ENCODE measurements around the gene SERPINA1.
"Not testable (repeated sequence)": the region's sequence is repeated elsewhere in the genome, so short reads cannot be mapped to it uniquely, and the experiment has no call there.

The SERPINA1 gene

DNA sequence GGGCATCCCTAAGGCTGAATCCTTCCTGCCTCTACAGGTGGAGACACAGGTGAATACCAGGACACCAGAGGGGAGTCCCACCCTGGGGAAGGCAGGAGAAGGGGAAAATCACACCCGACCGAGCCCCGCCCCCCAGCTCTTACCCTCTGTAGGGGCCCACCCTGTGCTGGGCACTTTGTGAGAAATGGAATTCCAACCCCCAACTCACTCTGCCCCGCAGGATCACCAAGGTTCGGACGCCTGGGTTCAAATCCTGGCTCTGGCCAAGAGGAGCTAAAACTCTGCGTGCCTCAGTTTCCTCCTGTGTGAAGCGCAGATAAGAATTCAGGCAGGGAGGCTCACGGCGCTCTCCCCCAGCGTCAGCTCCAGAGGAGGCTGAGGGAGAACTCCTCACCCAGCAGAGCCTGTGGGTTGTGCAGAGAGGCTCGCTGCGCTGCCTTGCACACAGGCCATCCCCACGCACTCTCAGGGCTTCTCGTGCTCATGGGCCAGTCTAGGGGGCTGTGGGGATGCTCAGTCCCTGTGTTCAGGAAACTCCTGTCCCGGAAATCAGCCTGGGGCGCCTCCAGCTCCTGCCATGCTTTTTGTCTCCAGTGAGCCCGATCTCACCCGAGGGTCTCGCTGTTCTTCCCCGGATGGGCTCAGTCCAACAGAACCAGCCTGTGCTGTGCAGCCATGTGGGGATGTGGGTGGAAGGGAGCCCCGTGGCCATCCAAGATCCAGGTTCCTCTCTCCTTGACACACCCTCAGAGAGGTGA, 18.5 kb downstream of the SERPINA1 start:
- DNase-seq (ENCODE audit: low read depth), result not testable (repeated sequence)

DNA sequence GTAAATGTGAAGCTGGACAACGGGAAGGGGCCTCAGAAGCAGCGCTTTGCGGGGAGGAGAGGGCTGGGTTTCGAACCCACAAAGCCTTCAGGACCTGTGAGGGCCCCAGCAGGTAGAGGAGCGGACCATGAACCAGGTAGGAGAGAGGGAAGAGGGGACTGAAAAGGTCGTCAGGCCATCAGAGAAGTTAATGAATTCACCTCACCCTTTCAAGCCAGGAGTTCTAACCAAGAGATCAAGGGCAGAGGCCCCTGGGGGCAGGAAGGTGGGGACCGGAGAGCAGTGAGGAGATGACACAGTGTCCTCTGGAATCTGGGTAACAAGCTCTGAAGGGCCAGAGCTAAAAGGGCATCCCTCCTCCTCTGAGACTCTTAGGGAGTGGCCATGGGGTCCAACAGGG, 19.4 kb downstream of the SERPINA1 start:
- no peak for DNase-seq (ENCODE audit: low read depth)

DNA sequence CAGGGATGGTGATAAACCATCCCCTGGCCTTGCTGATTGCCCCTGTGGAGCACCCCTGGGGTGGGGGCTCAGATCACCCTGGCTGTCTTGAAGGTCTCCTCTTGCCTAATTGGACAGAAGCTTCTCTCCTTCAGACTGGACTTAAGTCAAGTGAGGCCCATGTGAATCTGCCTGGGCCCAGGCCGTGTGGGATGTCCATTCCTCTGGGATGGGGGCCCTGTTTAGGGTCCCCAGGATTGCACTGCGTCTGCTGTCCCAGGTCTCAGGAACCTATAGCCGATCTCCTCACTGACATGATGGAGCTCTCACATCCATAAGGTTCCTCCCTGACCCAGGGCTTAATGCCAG, 20.2 kb downstream of the SERPINA1 start:
- no peak for DNase-seq (ENCODE audit: low read depth)

DNA sequence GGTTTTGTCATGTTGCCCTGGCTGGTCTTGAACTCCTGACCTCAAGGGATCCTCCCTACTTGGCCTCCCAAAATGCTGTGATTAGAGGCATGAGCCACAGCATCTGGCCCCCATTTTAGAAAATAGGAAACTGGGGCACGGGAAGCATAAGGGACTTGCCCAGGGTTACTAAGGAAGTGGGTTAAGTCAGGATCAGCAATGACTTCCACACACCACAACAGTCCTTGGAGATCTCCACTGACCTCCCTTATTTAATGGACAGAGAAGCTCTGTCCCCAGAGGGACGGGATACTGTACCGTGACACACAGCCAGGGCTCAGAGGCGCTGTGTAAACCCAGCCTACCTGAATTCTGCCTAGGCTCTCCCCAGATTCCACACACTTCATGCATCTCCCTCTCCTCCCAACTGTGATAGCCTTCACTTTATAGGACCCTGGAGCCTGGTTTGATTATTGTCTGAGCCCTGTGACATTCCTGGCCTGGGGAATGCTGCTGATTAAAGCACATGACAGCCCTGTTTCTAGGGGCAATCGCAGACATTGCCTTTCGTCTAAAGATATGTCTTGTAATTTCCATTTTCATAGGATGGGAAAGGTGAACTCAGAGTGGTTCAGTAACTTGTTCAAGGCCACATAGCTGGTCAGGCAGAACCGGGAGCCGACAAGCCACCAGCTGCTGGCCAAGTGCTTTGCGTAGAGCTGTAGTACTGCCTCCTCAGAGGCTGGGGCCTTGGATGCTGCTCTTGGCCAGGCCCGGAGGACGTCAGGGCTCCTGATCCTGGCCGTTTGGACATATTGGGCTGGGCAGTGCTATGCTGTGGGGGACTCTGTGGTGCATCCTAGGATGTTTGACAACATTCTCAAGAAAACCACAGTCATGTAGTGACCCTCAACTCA, 20.8 kb downstream of the SERPINA1 start:
- DNase-seq (ENCODE audit: low read depth), result no peak

DNA sequence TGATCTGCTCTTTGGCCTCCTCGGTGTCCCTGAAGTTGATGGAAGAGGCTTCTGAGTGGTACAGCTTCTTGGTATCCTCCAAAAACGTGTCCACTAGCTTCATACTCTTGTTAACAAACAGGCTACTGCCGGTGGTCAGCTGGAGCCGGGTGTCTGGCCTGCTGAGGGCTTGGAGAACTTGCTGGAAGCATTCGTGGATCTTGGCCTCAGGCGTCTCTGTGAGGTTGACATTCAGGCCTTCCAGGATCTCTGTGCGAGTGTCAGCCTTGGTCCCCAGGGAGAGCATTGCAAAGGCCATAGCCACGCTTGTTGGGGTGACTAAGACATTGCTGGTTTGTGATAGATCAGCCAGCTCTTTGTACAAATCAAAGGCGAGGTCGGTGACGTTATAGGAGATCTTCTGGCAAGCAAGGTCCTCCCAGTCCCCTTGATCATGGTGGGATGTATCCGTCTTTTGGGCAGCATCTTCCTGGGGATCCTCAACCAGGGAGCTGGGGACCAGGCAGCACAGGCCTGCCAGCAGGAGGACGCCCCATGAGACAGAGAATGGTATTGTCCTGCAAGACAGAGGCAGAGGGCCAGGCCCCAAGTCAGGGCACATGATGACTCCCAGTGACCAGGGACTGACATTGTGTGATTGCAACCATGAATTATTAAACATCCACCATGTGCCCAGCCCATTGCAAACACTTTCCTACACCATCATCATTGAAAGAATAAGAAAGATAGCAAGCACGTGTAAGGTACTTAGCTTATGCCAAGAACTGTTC, 22.1 kb downstream of the SERPINA1 start, which contains the start of gene SERPINA2:
SERPINA2 (minus strand) TSS at position 553 of the 770 bp plus-strand sequence.
- DNase-seq (ENCODE audit: low read depth), result no peak

DNA sequence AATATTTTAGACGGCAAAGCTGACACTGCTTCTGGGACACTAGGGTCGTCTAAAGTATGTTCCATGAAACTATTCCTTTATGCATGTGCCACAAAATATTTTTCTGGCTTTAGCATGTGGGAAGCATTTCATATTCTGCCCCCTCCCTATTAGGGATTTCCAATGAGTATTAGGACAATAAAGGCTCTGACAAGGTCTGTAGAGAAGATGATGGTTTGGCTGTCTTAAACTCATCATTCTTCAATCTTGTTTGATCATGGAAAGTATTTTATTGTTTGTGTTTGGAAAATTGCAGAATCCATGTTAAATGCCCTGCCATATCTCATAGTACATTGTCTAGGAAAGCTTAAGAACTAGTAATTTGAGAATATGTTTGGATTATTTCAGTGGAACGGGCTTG, 22.8 kb downstream of the SERPINA1 start:
- no peak for DNase-seq (ENCODE audit: low read depth)

DNA sequence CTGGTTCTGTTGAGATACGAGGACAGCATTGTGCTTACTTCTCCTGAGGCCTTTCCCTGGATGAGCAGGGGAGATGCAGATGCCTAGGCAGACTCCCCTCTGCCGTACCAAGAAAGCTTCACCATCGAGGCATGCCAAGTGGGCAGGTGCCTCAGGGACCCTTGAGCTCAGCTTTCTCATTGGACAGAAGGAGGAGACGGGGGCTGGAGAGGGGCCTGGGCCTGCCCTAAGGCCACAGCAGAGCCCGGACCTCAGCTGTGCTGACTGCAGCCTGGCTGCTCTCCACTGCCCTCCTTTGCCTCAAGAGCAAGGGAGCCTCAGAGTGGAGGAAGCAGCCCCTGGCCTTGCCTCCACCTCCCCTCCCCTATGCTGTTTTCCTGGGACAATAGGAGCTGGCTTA, 23.4 kb downstream of the SERPINA1 start:
- no peak for DNase-seq (ENCODE audit: low read depth)

DNA sequence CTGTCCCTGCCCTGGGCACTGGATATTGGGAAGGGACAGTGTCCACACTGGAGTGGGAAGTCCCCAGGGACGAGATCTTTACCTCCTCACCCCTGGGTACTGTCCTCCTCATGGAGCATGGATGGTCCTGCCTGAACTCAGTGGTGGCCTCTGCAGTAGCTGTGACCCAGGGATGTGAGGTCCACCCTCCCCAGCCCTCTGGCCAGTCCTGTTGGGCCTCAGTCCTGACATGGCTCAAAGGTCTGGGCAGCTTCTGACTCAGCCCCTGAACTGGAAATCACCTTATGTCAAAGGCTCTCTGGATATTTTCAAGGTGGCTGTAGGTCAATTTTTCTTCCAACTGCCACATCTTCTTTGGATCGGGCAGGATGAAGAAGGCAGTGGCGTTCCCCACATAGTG, 24.4 kb downstream of the SERPINA1 start:
- no peak for DNase-seq (ENCODE audit: low read depth)

DNA sequence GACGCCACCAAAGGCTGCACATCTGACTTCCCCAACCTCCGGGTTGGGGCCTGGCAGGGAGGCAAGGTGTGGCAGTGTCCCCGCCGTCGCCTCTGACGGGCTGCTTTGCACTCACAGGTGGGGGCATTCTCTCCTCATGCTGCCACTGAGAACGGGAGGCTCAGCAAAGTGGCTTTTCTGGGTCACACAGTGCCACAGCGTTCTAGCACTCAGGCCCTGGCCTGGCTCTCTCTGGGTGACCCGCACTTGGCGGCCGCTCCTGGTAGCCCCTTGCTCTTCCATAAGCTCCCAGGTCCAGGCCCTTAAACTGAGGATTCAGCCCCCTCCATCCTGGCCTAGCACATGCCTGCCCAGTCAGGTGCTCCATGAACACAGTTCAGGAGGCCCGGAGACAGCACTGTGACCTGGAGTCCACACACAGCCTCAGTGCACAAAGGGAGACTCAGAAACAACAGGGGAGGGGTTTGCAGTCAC, 25.2 kb downstream of the SERPINA1 start:
- no peak for DNase-seq (ENCODE audit: low read depth)

DNA sequence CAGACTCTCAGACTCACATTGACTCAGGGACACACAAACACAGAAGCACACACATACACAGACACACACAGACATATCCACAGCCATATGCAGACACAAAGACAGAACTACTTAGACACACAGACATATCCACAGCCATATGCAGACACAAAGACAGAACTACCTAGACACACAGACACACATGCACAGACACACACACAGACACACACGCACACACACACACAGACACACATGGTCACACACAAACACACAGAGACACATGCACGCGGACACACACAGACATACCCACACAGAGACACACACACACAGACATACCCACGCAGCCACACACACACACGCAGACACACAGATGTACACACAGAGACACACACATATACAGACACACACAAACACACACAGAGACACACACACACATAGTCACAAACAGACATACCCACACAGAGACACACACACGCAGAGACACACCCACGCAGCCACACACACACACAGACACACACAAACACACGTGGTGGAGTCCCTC, 25.7 kb downstream of the SERPINA1 start:
- DNase-seq (ENCODE audit: low read depth), result no peak

DNA sequence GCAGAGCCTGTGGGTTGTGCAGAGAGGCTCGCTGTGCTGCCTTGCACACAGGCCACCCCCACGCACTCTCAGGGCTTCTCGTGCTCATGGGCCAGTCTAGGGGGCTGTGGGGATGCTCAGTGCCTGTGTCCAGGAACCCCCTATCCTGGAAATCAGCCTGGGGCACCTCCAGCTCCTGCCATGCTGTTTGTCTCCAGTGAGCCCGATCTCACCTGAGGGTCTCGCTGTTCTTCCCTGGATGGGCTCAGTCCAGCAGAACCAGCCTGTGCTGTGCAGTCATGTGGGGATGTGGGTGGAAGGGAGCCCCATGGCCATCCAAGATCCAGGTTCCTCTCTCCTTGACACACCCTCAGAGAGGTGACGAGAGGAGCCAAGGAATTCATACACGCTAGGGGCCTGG, 26.7 kb downstream of the SERPINA1 start:
- no peak for DNase-seq (ENCODE audit: low read depth)

DNA sequence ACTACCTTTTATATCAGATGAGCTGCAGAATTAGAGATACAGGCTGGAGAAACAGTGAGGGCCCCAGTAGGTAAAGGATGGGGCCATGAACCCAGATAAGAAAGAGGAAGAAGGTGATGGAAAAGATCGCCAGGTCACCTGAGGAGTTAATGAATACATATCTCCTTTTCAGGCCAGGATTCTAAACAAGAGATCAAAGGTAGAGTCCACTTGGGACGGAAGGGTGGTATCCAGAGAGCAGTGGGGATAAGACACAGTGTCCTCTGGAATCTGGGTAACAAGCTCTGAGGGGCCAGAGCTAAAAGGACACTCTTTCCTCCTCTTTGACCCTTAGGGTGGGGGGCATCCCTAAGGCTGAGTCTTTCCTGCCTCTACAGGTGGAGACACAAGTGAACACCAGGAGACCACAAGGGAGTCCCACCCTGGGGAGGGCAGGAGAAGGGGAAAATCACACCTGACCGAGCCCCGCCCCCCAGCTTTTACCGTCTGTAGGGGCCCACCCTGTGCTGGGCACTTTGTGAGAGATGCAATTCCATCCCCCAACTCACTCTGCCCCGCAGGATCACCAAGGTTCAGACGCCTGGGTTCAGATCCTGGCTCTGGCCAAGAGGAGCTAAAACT, 27.3 kb downstream of the SERPINA1 start:
- no peak for DNase-seq (ENCODE audit: low read depth)

DNA sequence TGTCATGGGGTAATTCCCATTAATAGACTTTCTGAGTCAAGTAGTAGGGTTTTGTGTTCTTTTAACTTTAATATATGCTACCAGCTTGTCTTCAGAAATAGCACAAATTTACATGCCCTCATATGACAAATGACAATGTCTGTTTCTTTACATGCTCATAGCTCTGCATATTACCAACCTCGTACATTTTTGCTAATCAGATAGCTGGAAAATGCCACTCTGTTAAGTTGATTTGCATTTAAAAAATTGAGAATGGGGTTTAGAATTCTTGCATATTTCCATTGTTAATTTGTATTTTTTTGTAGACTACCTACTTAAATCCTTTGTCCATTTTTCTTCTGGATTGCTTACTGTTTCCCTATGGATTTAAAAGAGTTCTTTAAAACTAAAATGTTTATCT, 31.2 kb downstream of the SERPINA1 start:
- no peak for DNase-seq (ENCODE audit: low read depth)

DNA sequence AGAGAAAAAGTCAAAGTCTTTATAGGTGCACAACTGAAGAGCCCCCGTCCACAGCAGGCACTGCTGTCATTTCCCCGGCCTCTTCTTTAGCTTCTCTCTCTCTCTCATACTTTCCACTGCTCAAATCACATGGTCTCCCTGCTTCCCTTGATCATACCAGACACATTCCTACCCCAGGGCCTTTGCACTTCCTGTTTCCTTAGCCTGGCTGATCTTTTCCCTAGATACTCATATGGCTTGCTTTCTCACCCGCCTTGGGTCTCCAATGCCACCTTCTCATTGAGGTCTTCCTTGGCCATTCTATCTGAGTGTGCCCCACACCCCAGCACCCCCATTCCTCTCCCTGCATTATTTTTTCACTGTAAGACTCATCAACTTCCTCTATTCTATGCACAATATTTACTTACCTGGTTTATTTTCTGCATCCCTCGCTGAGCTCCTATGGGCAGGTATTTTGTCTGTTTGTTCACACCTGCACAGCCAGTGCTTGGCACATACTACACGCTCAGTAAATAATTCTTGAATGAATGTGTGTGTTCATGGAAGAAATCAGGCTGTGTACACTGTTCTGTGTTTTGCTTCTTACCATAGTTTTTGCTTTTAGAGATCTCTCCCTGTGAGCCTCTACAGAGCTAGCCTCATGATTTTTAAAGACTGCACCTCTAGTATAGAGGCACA, 31.9 kb downstream of the SERPINA1 start:
- no peak for DNase-seq (ENCODE audit: low read depth)

DNA sequence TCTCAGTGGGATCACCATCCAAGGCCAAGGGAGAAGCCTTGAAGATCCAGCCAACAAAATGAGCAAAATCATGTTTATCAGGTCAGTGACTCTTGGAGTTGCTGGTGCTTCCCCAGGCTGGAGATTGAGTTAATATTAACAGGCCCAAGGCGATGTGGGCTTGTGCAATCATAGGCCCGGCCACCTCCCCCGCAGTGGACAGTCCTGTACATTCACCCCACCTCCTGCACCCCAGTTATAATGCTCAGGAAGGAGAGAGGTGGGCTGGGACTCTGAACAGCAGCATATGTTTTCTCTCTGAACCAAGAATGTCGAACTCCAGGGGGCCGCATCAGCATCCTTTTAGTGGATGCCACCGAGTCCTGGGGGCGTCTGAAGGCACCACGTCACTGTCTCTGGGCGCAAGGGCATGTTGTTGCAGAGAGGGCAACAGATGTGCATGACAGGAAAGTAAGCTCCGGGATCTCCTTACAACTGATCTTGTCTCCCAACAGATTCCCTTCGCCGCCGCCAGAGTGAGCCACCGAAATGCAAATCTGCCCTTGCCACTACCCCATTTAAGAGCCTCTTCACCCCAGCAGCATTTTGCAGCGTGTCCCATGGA, 33.1 kb downstream of the SERPINA1 start:
- no peak for DNase-seq (ENCODE audit: low read depth)

DNA sequence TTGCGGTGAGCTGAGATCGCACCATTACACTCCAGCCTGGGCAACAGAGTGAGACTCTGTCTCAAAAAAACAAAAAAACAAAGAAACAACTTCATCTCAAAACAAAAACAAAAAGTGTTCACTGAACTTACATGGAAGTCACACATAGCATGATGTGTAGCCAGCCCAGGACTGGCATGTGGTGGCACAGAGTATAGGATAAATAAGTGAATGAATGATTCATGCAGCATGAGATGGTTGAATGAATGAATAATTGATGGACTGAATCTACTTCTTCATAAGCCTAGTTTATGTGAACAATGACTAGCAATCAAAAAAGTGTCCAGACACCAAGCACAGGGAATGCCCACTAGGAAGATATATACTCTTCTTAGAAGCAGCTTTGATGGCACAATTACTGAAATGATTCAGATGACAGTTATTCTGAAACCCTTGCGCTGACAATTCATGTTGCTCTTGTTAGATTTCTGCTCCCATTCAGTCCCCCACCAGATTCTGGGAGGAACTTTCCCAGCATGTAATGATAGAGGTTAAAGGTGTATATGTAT, 33.7 kb downstream of the SERPINA1 start:
- DNase-seq (ENCODE audit: low read depth), result no peak

DNA sequence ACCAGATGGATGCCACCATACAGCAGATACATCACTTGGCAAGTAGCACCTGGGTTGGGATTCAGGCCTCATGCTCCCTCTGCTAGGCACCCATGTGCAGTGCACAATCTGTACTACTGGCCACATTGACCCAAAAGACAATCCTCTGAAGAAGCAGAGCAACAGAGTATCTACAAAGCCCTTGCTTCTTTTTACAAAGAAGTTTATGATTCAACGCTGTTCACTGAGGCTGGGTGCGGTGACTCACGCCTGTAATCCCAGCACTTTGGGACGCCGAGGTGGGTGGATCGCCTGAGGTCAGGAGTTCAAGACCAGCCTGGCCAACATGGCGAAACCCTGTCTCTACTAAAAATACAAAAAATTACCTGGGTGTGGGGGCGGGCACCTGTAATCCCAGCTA, 34.2 kb downstream of the SERPINA1 start:
- DNase-seq (ENCODE audit: low read depth), result not testable (repeated sequence)

DNA sequence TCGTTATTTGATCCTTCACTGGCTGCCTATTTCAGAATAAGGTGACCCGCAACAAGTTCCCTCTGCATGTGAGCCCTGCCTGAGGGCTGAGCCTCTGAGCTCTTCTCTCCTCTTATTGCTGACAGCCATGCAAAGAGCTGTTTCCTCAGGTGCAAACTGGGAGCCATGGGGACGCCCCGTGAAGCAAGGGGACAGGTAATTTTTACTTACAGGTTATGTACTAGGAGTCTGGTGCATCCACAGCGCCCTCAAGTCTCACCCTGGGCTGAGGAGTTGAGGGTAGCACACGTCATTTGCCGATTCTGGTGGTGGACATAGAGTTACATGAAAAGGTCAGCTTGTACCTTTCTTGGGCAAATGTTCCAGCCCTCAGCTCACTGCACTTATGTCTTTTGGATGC, 39.1 kb downstream of the SERPINA1 start:
- no peak for DNase-seq (ENCODE audit: low read depth)

DNA sequence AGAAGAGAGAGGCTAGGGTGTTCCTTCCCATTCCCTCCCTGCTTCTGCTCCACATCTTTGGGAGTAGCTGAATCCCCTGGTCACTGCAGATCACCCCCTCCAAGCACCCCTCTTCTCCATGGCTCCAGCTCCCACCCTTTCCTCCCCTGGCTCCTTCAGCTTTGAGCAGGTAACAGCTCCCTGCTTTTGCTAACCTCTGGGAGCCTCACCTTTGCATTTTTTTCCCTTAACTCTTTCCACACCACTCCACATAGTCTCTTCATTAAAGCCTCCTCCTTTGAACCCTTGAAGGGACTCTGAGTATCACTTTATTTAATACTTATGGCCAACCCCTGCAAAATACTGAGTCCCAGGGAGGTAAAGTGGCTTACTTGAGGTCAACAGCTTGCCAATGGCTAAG, 39.6 kb downstream of the SERPINA1 start:
- DNase-seq (ENCODE audit: low read depth), result no peak

DNA sequence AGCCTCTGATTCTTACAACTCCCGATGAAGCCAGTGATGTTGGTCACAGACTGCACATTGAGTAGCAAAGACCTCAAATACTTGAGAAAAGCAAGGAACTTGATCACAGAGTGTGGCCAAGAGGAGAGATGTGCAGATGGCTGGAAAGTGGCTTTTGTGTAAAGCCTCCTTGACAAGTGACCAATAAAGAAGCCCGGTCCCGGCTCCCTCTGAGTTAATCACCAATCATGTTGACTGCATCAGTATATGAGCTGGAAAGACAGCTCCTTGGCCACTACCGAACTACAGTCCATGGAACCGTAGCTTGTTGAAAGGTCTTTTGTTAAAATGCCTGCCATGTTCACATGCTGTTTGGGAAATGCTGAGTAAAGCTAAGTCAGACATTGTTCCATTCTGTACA, 41.6 kb downstream of the SERPINA1 start:
- DNase-seq (ENCODE audit: low read depth), result no peak

Measured in GM04503 (cell line).